NB4 (cell line): Measurements from ENCODE around the gene GNAT2.

Source experiments
- MYC ChIP-seq: IDR thresholded peaks from 2 replicates; pipeline ENCODE4 v1.6.1; 2011; ENCODE audit warnings: low read depth, low read length
- POLR2A ChIP-seq: IDR thresholded peaks from 2 replicates; pipeline ENCODE4 v1.6.1; 2011; ENCODE audit warnings: mild to moderate bottlenecking; ENCODE audit not compliant: insufficient read length; ENCODE audit errors: extremely low read depth
- TF ChIP-seq, protein P1 (sequence below): IDR thresholded peaks from one replicate; pipeline ENCODE4 v1.5.1; 2012; ENCODE audit warnings: low read depth, low read length
- TF ChIP-seq, protein P2 (sequence below): IDR thresholded peaks from 2 replicates; pipeline ENCODE4 v1.6.1; 2011; ENCODE audit warnings: low read depth, low read length

DNA sequence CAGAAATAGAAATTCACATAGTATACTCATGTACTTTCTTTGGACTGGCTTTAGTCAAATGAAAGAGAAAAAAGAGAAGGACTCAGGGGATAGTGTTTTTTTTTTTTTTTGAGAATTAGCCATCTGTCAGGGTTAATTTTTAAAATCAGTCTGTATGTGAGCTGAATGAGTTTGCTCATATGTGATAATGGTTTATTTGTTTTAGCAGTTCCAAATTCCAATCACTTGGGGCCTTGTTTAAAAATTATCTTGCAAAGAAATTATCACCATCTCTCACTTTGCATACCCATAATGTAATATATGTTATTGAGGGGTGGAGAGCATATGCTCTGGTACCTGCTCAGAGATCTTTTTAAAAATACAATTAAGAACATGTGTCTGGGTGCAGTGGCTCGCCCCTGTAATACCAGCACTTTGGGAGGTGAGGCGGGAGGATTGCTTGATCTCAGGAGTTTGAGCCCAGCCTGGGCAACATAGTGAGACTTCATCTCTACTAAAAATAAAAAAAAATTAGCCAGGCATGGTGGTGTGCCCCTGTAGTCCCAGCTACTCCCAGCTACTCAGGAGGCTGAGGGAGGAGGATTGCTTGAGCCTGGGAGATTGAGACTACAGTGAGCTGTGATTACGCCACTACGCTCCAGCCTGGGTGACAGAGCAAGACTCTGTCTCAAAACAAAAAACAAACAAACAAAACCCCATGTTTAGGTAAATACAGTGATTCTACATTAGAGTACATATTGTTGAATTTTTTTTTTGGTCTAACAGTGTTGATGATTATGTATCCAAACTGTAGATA, 51.3 kb downstream of the GNAT2 start:
- TF ChIP-seq POLR2A (no peak), MYC (no peak)
- TF ChIP-seq, protein P1, sequence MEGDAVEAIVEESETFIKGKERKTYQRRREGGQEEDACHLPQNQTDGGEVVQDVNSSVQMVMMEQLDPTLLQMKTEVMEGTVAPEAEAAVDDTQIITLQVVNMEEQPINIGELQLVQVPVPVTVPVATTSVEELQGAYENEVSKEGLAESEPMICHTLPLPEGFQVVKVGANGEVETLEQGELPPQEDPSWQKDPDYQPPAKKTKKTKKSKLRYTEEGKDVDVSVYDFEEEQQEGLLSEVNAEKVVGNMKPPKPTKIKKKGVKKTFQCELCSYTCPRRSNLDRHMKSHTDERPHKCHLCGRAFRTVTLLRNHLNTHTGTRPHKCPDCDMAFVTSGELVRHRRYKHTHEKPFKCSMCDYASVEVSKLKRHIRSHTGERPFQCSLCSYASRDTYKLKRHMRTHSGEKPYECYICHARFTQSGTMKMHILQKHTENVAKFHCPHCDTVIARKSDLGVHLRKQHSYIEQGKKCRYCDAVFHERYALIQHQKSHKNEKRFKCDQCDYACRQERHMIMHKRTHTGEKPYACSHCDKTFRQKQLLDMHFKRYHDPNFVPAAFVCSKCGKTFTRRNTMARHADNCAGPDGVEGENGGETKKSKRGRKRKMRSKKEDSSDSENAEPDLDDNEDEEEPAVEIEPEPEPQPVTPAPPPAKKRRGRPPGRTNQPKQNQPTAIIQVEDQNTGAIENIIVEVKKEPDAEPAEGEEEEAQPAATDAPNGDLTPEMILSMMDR = no peak
- TF ChIP-seq, protein P2, sequence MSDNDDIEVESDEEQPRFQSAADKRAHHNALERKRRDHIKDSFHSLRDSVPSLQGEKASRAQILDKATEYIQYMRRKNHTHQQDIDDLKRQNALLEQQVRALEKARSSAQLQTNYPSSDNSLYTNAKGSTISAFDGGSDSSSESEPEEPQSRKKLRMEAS = no peak
